Neural cell (in vitro differentiated cells): Measurements from ENCODE around the gene ZNF331.

Experiments
- EP300 ChIP-seq: fragments of 450-650 bp; conservative IDR thresholded peaks from 2 replicates; pipeline ENCODE4 v1.6.1; 2014; ENCODE audit warnings: antibody characterized with exemption, mild to moderate bottlenecking, moderate library complexity; ENCODE audit not compliant: poor library complexity, severe bottlenecking
- EZH2 ChIP-seq: fragments of 200-600, 300-800 bp; shearing (Covaris generic), sonication (generic); IDR thresholded peaks from 2 replicates; pipeline ENCODE4 v1.6.1; 2014; ENCODE audit warnings: antibody characterized with exemption, low read length, borderline replicate concordance, mild to moderate bottlenecking; ENCODE audit not compliant: insufficient read depth, poor library complexity, severe bottlenecking
- MXI1 ChIP-seq: fragments of 450-650 bp; conservative IDR thresholded peaks from 2 replicates; pipeline ENCODE4 v1.6.1; 2014; ENCODE audit warnings: antibody characterized with exemption, mild to moderate bottlenecking; ENCODE audit not compliant: poor library complexity, severe bottlenecking
- POLR2AphosphoS5 ChIP-seq: IDR thresholded peaks from 2 replicates; pipeline ENCODE4 v1.6.1; 2012
- RAD21 ChIP-seq: fragments of 450-650 bp; conservative IDR thresholded peaks from 2 replicates; pipeline ENCODE4 v1.6.1; 2014; ENCODE audit warnings: antibody characterized with exemption, mild to moderate bottlenecking, moderate library complexity
- SMC3 ChIP-seq: fragments of 450-650 bp; conservative IDR thresholded peaks from 2 replicates; pipeline ENCODE4 v1.6.1; 2014; ENCODE audit warnings: antibody characterized with exemption, mild to moderate bottlenecking, moderate library complexity; ENCODE audit not compliant: poor library complexity
- TF ChIP-seq, protein P1 (sequence below): fragments of 450-650 bp; IDR thresholded peaks from 2 replicates; pipeline ENCODE4 v1.5.1; 2014; ENCODE audit warnings: antibody characterized with exemption, mild to moderate bottlenecking, moderate library complexity; ENCODE audit not compliant: poor library complexity, severe bottlenecking
- TF ChIP-seq, protein P2 (sequence below): IDR thresholded peaks from 2 replicates; pipeline ENCODE4 v1.6.1; 2012; ENCODE audit warnings: borderline replicate concordance

DNA sequence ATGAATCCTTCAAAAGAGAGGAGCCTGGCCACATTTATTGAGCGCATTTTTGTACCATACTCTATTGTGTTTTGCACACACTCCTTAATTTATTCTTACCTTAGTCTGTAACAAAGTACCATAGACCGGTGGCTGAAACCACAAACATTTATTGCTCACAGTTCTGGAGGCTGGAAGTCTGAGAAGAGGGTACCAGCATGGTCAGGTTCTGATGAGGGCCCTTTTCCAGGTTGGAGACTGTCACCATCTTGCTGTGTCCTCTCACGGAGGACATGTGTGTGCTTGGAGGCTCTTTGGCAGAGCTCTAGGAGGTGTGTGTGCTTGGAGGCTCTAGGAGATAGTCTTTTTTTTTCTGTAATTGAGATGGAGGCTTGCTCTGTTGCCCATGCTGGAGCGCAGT is 2.1 kb downstream of the ZNF331 start:
- TF ChIP-seq, protein P1, sequence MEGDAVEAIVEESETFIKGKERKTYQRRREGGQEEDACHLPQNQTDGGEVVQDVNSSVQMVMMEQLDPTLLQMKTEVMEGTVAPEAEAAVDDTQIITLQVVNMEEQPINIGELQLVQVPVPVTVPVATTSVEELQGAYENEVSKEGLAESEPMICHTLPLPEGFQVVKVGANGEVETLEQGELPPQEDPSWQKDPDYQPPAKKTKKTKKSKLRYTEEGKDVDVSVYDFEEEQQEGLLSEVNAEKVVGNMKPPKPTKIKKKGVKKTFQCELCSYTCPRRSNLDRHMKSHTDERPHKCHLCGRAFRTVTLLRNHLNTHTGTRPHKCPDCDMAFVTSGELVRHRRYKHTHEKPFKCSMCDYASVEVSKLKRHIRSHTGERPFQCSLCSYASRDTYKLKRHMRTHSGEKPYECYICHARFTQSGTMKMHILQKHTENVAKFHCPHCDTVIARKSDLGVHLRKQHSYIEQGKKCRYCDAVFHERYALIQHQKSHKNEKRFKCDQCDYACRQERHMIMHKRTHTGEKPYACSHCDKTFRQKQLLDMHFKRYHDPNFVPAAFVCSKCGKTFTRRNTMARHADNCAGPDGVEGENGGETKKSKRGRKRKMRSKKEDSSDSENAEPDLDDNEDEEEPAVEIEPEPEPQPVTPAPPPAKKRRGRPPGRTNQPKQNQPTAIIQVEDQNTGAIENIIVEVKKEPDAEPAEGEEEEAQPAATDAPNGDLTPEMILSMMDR, result no peak
- TF ChIP-seq POLR2AphosphoS5 (no peak), MXI1 (no peak), EP300 (no peak), SMC3 (no peak), RAD21 (no peak), EZH2 (no peak)
- TF ChIP-seq, protein P2, sequence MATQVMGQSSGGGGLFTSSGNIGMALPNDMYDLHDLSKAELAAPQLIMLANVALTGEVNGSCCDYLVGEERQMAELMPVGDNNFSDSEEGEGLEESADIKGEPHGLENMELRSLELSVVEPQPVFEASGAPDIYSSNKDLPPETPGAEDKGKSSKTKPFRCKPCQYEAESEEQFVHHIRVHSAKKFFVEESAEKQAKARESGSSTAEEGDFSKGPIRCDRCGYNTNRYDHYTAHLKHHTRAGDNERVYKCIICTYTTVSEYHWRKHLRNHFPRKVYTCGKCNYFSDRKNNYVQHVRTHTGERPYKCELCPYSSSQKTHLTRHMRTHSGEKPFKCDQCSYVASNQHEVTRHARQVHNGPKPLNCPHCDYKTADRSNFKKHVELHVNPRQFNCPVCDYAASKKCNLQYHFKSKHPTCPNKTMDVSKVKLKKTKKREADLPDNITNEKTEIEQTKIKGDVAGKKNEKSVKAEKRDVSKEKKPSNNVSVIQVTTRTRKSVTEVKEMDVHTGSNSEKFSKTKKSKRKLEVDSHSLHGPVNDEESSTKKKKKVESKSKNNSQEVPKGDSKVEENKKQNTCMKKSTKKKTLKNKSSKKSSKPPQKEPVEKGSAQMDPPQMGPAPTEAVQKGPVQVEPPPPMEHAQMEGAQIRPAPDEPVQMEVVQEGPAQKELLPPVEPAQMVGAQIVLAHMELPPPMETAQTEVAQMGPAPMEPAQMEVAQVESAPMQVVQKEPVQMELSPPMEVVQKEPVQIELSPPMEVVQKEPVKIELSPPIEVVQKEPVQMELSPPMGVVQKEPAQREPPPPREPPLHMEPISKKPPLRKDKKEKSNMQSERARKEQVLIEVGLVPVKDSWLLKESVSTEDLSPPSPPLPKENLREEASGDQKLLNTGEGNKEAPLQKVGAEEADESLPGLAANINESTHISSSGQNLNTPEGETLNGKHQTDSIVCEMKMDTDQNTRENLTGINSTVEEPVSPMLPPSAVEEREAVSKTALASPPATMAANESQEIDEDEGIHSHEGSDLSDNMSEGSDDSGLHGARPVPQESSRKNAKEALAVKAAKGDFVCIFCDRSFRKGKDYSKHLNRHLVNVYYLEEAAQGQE, result no peak
